ENCODE data around the gene TAAR9.

TAAR9 gene

DNA sequence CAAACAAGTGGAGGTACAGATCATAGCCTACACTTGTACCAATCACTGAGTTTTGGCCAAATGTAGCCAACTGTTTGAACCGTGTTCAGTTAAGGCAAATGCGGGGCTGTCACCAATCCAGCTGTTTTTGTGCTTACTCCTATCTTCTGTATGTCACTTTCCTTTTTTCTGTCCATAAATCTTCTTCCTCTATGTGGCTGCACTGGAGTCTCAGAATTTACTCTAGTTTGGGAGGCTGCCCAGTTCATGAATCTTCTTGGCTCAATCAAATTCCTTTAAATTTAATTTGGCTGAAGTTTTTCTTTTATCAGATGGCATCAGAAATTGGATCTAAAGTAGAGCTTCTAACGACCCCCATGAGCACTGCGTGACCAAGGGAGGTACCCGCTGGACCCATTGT, 13.4 kb upstream of the TAAR9 start:
- TF ChIP-seq FOXP2 (optimal IDR thresholded peaks at IDR 0.05; ENCODE audit: borderline replicate concordance, extremely low read depth, extremely low read length, insufficient read depth) (no peak), POLR2AphosphoS5 (IDR thresholded peaks at IDR 0.05; ENCODE audit: low read depth, low read length) (no peak), SIN3A (IDR thresholded peaks at IDR 0.05; ENCODE audit: borderline replicate concordance, insufficient read depth, low read length) (no peak), TAF1 (IDR thresholded peaks at IDR 0.05; ENCODE audit: borderline replicate concordance, insufficient read depth, low read length) (no peak)
- TF ChIP-seq, protein P1, sequence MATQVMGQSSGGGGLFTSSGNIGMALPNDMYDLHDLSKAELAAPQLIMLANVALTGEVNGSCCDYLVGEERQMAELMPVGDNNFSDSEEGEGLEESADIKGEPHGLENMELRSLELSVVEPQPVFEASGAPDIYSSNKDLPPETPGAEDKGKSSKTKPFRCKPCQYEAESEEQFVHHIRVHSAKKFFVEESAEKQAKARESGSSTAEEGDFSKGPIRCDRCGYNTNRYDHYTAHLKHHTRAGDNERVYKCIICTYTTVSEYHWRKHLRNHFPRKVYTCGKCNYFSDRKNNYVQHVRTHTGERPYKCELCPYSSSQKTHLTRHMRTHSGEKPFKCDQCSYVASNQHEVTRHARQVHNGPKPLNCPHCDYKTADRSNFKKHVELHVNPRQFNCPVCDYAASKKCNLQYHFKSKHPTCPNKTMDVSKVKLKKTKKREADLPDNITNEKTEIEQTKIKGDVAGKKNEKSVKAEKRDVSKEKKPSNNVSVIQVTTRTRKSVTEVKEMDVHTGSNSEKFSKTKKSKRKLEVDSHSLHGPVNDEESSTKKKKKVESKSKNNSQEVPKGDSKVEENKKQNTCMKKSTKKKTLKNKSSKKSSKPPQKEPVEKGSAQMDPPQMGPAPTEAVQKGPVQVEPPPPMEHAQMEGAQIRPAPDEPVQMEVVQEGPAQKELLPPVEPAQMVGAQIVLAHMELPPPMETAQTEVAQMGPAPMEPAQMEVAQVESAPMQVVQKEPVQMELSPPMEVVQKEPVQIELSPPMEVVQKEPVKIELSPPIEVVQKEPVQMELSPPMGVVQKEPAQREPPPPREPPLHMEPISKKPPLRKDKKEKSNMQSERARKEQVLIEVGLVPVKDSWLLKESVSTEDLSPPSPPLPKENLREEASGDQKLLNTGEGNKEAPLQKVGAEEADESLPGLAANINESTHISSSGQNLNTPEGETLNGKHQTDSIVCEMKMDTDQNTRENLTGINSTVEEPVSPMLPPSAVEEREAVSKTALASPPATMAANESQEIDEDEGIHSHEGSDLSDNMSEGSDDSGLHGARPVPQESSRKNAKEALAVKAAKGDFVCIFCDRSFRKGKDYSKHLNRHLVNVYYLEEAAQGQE (IDR thresholded peaks at IDR 0.05; ENCODE audit: insufficient read depth in 1 of 2, low read depth in 2 of 2, low read length in 2 of 2): no peak

DNA sequence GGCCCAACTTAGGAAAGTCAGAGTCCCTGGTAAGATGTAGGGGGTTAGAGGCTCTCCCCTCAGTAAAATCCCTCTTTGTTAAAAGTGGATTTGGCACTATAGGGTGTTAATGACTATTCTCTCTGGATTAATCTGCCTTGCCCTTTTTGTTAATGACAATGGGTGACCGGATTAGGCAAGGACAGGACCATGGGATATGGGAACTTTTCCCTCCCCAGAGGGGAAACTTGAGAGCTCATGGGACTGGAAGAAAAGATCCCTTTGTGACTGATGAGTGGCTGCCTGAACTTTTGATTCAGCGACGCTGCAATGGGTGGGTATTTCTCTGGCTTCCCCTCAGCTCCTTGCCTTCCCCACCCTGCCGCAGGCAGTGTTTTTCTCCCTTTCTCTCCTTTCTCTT, 12.2 kb upstream of the TAAR9 start:
- TF ChIP-seq POLR2AphosphoS5 (IDR thresholded peaks at IDR 0.05; ENCODE audit: low read depth, low read length): no peak
- TF ChIP-seq, protein P1 (IDR thresholded peaks at IDR 0.05; ENCODE audit: insufficient read depth in 1 of 2, low read depth in 2 of 2, low read length in 2 of 2): no peak
- no peak for TF ChIP-seq TAF1 (IDR thresholded peaks at IDR 0.05; ENCODE audit: borderline replicate concordance, insufficient read depth, low read length)
- no peak for TF ChIP-seq SIN3A (IDR thresholded peaks at IDR 0.05; ENCODE audit: borderline replicate concordance, insufficient read depth, low read length)
- no peak for TF ChIP-seq FOXP2 (optimal IDR thresholded peaks at IDR 0.05; ENCODE audit: borderline replicate concordance, extremely low read depth, extremely low read length, insufficient read depth)

DNA sequence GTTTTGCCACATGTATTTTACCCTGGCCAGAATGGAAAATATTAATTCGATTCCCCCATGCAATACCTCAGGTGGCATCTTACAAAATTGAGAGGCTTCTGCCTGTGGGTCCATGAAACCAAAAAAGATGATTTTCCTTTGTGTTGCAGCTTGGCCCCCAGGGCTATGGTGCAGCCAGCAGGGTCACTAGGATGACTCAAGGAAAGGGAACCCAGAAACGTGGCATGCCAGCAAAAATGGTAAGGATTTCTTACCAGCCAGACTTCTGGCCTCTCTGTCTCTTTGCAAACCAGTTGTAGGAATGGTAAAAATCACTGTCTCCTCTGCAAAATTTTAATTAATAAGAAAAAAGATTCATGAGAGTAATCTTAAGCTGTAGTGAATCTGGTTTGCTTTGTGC, 11.6 kb upstream of the TAAR9 start:
- TF ChIP-seq, protein P1 (IDR thresholded peaks at IDR 0.05; ENCODE audit: insufficient read depth in 1 of 2, low read depth in 2 of 2, low read length in 2 of 2): no peak
- TF ChIP-seq SIN3A (IDR thresholded peaks at IDR 0.05; ENCODE audit: borderline replicate concordance, insufficient read depth, low read length) (no peak), TAF1 (IDR thresholded peaks at IDR 0.05; ENCODE audit: borderline replicate concordance, insufficient read depth, low read length) (no peak), POLR2AphosphoS5 (IDR thresholded peaks at IDR 0.05; ENCODE audit: low read depth, low read length) (no peak), FOXP2 (optimal IDR thresholded peaks at IDR 0.05; ENCODE audit: borderline replicate concordance, extremely low read depth, extremely low read length, insufficient read depth) (no peak)

DNA sequence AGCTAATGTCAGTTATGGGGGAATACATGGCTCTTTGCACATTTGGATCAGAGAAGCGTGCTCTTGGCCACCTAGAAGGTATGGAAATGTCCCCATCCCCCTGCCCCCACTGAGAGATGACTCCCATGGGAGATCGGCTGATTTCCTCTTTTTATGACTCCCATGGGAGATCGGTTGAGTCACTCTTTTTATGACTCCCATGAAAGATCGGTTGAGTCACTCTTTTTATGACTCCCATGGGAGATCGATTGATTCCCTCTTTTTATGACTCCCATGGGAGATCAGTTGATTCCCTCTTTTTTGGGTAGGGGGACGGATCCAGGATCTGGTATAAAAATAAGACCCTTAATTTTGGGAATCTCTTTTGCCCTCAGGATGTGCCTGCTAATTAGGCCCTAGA, 10.3 kb upstream of the TAAR9 start:
- no peak for TF ChIP-seq SIN3A (IDR thresholded peaks at IDR 0.05; ENCODE audit: borderline replicate concordance, insufficient read depth, low read length)
- TF ChIP-seq, protein P1 (IDR thresholded peaks at IDR 0.05; ENCODE audit: insufficient read depth in 1 of 2, low read depth in 2 of 2, low read length in 2 of 2): no peak
- TF ChIP-seq POLR2AphosphoS5 (IDR thresholded peaks at IDR 0.05; ENCODE audit: low read depth, low read length): no peak
- no peak for TF ChIP-seq FOXP2 (optimal IDR thresholded peaks at IDR 0.05; ENCODE audit: borderline replicate concordance, extremely low read depth, extremely low read length, insufficient read depth)
- TF ChIP-seq TAF1 (IDR thresholded peaks at IDR 0.05; ENCODE audit: borderline replicate concordance, insufficient read depth, low read length): no peak
